Esophagus squamous epithelium (tissue), 5 donors: ENCODE data around the gene ACTR5. TPM values are rescaled to one million over a fixed set of nuclear protein-coding genes. Genes with fewer than 3 reads are reported as not detected.

Source experiments
- DNase-seq: peaks from one replicate; lab custom pipeline; 2025; lab: John Stamatoyannopoulos, UW
- H3K27ac ChIP-seq, 4 donors: fragments of 200-600 bp; sonication (generic); one replicate each; pipeline ENCODE4 v1.5.1; 2016 to 2019; ENCODE audit warnings: mild to moderate bottlenecking in 1 of 4
- H3K27me3 ChIP-seq, 4 donors: fragments of 200-600 bp; sonication (generic); 1 replicate in 3 of 4; 2 replicates in 1 of 4; pipeline versions ENCODE4 v1.5.1 to v1.6.0; 2017 to 2021; ENCODE audit warnings: antibody characterized with exemption in 1 of 4
- H3K36me3 ChIP-seq, 3 donors: fragments of 200-600 bp; sonication (generic); one replicate each; pipeline ENCODE4 v1.5.1; 2016 to 2019
- H3K4me1 ChIP-seq, 3 donors: fragments of 200-600 bp; sonication (generic); one replicate each; pipeline ENCODE4 v1.5.1; 2017 to 2019
- H3K4me3 ChIP-seq, 4 donors: fragments of 200-600 bp; sonication (generic); 1 replicate in 3 of 4; 2 replicates in 1 of 4; pipeline ENCODE4 v1.5.1; 2016 to 2019; ENCODE audit warnings: mild to moderate bottlenecking in 2 of 4, moderate library complexity in 1 of 4
- H3K9me3 ChIP-seq, 3 donors: fragments of 200-600 bp; sonication (generic); one replicate each; pipeline ENCODE4 v1.5.1; 2016 to 2019
- POLR2A ChIP-seq, 4 donors: fragments of 450-650 bp; IDR thresholded peaks; one replicate each; pipeline ENCODE4 v1.6.1; 2017; ENCODE audit warnings: antibody characterized with exemption in 4 of 4, mild to moderate bottlenecking in 4 of 4, moderate library complexity in 3 of 4
- WGBS, 2 donors: methylation state at CpG; one replicate each; pipeline ENCODE4 v1.1.5; 2018; 5-methylcytosine and 5-hydroxymethylcytosine counted together
- intact Hi-C: fragments of 100-400 bp; cut with DNase I; formaldehyde crosslinking; loops from one replicate; pipeline ENCODE4 v1.15.0; 2022
- total RNA-seq, 4 donors: library from RNA; depleted of rRNA; stranded (reverse); fragments of >200 nt; gene quantifications; one replicate each; pipeline ENCODE4 v1.1.0, GENCODE V29; 2016
- TF ChIP-seq, protein P1 (sequence below), 6 experiments: fragments of 450-650 bp in 4 of 6; fragments of 200-600 bp in 2 of 6; sonication (generic) in 2 of 6; IDR thresholded peaks; one replicate each; pipeline ENCODE4 v1.5.1; 2016 to 2019; ENCODE audit warnings: antibody characterized with exemption in 6 of 6, mild to moderate bottlenecking in 4 of 6, moderate library complexity in 4 of 6
- donor health status: DM: yes; HTN: yes; CAD: no.

The ACTR5 gene
- 10 to 100 TPM in 1 of 4 donors, 1 to 10 TPM in 3; 7.0 to 12.2 (median 8.9) TPM for total RNA-seq

DNA sequence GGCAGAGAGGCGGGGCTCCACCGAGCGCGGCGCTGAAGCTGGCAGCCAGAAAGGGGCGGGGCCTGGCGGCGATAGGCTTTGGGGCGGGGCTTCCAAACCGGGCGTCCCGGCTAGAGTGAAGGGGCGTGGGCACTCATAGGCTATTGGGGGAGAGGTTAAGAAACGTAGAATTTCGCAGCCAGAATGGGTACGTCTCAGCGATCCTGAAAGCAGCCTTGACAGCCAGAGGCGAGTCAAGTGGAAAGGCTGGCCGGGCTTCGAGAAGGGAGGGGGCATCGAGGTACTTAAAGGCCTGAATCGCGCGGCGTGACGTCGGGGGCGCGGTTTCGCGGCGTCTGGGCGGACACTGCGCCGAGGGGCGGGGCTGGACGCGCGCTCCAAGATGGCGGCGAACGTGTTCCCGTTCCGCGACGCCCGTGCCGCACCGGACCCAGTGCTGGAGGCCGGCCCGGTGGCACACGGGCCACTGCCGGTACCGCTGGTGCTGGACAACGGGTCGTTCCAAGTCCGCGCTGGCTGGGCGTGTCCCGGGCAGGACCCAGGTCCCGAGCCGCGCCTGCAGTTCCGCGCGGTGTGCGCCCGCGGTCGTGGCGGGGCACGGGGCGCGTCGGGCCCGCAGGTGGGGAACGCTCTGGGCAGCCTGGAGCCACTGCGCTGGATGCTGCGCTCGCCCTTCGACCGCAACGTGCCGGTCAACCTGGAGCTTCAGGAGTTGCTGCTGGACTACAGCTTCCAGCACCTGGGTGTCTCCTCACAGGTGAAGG, at the start of gene ACTR5:
ACTR5 (plus strand) TSS at position 364 of the 764 bp plus-strand sequence; CDS start at position 383, 19 bp downstream.
- Histone ChIP-seq H3K4me3 (peak within 1 kb of the TSS; percentile 65 to 96 (median 78)), H3K4me1 (peaks cover 14 to 34% (median 15%) of the 10 kb centered on the region in 3 donors), H3K9me3 (no peaks in the 10 kb centered on the region), H3K27ac (peak within 1 kb of the TSS; percentile 90 to 97 (median 92)), H3K36me3 (peaks cover 0 to 25% (median 9%) of the 10 kb centered on the region in 3 donors), H3K27me3 (peaks cover 0 to 9% (median 0%) of the 10 kb centered on the region in 4 donors)
- DNase-seq, result peak; percentile 77
- intact Hi-C loops, result no loop called here
- TF ChIP-seq, protein P1, sequence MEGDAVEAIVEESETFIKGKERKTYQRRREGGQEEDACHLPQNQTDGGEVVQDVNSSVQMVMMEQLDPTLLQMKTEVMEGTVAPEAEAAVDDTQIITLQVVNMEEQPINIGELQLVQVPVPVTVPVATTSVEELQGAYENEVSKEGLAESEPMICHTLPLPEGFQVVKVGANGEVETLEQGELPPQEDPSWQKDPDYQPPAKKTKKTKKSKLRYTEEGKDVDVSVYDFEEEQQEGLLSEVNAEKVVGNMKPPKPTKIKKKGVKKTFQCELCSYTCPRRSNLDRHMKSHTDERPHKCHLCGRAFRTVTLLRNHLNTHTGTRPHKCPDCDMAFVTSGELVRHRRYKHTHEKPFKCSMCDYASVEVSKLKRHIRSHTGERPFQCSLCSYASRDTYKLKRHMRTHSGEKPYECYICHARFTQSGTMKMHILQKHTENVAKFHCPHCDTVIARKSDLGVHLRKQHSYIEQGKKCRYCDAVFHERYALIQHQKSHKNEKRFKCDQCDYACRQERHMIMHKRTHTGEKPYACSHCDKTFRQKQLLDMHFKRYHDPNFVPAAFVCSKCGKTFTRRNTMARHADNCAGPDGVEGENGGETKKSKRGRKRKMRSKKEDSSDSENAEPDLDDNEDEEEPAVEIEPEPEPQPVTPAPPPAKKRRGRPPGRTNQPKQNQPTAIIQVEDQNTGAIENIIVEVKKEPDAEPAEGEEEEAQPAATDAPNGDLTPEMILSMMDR (IDR thresholded peaks at IDR 0.05), result no peak
- TF ChIP-seq POLR2A (IDR thresholded peaks at IDR 0.05), result peak in 2 of 4 donors; percentile 57 to 71
- WGBS, 2 donors, result 0 to 1% methylated on average over 21 to 35 of the region's 84 CpGs

GRCh38 chr20:38698541-38698940, 49.7 kb upstream of the ACTR5 start:
- intact Hi-C loops, result no loop called here

GRCh38 chr20:38700141-38700540, 48.1 kb upstream of the ACTR5 start:
- H3K27ac ChIP-seq, result no peak overlapping the region
- 8 to 47% methylated on average over 3 of the region's 4 CpGs for WGBS, 2 donors
- no peak overlapping the region for H3K4me3 ChIP-seq
- H3K4me1 ChIP-seq, result no peaks in the 10 kb centered on the region
- no peak for TF ChIP-seq POLR2A (IDR thresholded peaks at IDR 0.05)
- TF ChIP-seq, protein P1 (IDR thresholded peaks at IDR 0.05), result no peak
- H3K36me3 ChIP-seq, result no peaks in the 10 kb centered on the region
- intact Hi-C loops, result no loop called here
- peaks cover 0 to 88% (median 0%) of the 10 kb centered on the region in 4 donors for H3K27me3 ChIP-seq
- no peaks in the 10 kb centered on the region for H3K9me3 ChIP-seq
- no peak for DNase-seq

More at GRCh38 chr20:38698541-38698940, 49.7 kb upstream of the ACTR5 start:
- no peak for DNase-seq
- Histone ChIP-seq H3K4me3 (no peak overlapping the region), H3K4me1 (no peaks in the 10 kb centered on the region), H3K27ac (no peak overlapping the region), H3K36me3 (no peaks in the 10 kb centered on the region), H3K27me3 (peaks cover 0 to 73% (median 0%) of the 10 kb centered on the region in 4 donors), H3K9me3 (no peaks in the 10 kb centered on the region)
- WGBS, 2 donors, result 87 to 90% methylated on average over 7 to 11 of the region's 15 CpGs
- no peak for TF ChIP-seq POLR2A (IDR thresholded peaks at IDR 0.05)
- TF ChIP-seq, protein P1 (IDR thresholded peaks at IDR 0.05), result no peak

GRCh38 chr20:38700926-38701325, 47.3 kb upstream of the ACTR5 start:
- 70% methylated on average over 3 of the region's 3 CpGs; no CpG with 5 or more reads in 1 of the 2 donors for WGBS, 2 donors
- Histone ChIP-seq H3K4me3 (no peak overlapping the region), H3K27me3 (peaks cover 0 to 95% (median 0%) of the 10 kb centered on the region in 4 donors), H3K4me1 (no peaks in the 10 kb centered on the region), H3K36me3 (no peaks in the 10 kb centered on the region), H3K9me3 (no peaks in the 10 kb centered on the region), H3K27ac (no peak overlapping the region)
- no peak for TF ChIP-seq POLR2A (IDR thresholded peaks at IDR 0.05)
- TF ChIP-seq, protein P1 (IDR thresholded peaks at IDR 0.05), result no peak
- intact Hi-C loops, result no loop called here
- no peak for DNase-seq

DNA sequence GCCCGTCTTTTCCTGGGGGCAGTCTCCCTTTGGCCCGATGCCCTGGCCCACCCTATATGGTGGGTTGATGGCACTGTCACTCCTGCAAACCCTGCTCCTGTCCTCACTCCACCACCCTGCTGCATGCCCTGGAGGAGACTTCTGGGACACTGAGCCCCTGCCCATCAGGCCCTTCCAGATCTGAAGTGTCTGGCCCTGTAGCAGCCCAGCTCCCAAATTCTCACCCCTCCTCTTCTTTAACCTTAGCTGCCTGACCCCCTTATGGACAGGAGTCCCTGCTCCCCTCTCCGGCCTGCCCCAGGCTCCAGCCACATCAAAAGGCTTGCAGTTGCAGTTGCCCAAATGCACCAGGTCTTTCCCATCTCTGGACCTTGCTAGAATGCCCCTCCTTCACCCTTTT, 44.7 kb upstream of the ACTR5 start:
- Histone ChIP-seq H3K4me1 (no peaks in the 10 kb centered on the region), H3K36me3 (no peaks in the 10 kb centered on the region), H3K27ac (no peak overlapping the region), H3K9me3 (no peaks in the 10 kb centered on the region), H3K27me3 (peaks cover 0 to 92% (median 0%) of the 10 kb centered on the region in 4 donors), H3K4me3 (no peak overlapping the region)
- intact Hi-C loops, result no loop called here
- TF ChIP-seq, protein P1 (IDR thresholded peaks at IDR 0.05), result no peak
- TF ChIP-seq POLR2A (IDR thresholded peaks at IDR 0.05), result no peak
- no peak for DNase-seq
- 51 to 61% methylated on average over 3 of the region's 3 CpGs for WGBS, 2 donors
